Testis (tissue), 2 donors: ENCODE measurements around the gene SLX4IP.

Source experiments
- POLR2A ChIP-seq: fragments of 450-650 bp; IDR thresholded peaks from one replicate; pipeline ENCODE4 v1.6.1; 2017; ENCODE audit warnings: antibody characterized with exemption, mild to moderate bottlenecking, moderate library complexity
- TF ChIP-seq, protein P1 (sequence below), 3 experiments: fragments of 450-650 bp in 2 of 3; fragments of 200-600 bp in 1 of 3; sonication (generic) in 1 of 3; IDR thresholded peaks; one replicate each; pipeline ENCODE4 v1.5.1; 2016 to 2019; ENCODE audit warnings: antibody characterized with exemption in 3 of 3, mild to moderate bottlenecking in 2 of 3, moderate library complexity in 1 of 3

DNA sequence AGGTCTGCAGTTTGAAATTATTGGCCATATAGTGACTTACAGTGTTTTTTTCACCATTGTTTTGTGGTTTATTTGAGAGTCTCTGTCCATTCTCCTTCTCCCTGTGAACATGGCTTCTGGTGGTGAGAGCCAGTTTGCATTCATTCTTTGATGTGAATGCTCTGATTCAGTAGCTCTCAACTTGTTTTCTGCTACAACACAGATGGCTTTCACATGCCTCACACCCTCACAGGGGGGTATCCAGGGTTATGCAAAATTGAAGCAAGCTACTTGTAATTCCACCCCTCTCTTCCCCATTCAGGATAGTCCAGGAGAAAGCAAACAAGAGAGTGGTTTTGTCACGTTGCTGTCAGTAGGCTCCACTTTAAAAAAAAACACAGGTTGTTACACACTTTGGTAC, 55.6 kb downstream of the SLX4IP start:
- TF ChIP-seq, protein P1, sequence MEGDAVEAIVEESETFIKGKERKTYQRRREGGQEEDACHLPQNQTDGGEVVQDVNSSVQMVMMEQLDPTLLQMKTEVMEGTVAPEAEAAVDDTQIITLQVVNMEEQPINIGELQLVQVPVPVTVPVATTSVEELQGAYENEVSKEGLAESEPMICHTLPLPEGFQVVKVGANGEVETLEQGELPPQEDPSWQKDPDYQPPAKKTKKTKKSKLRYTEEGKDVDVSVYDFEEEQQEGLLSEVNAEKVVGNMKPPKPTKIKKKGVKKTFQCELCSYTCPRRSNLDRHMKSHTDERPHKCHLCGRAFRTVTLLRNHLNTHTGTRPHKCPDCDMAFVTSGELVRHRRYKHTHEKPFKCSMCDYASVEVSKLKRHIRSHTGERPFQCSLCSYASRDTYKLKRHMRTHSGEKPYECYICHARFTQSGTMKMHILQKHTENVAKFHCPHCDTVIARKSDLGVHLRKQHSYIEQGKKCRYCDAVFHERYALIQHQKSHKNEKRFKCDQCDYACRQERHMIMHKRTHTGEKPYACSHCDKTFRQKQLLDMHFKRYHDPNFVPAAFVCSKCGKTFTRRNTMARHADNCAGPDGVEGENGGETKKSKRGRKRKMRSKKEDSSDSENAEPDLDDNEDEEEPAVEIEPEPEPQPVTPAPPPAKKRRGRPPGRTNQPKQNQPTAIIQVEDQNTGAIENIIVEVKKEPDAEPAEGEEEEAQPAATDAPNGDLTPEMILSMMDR (IDR thresholded peaks at IDR 0.05): no peak
- TF ChIP-seq POLR2A: no peak
